Activated T-cell treated with anti-CD3 and anti-CD28 coated beads, Interleukin-2, amount 50 U/mL, for 24 hours (primary cell): ENCODE data around the gene MIB1.
"Not testable (repeated sequence)": the region's sequence is repeated elsewhere in the genome, so short reads cannot be mapped to it uniquely, and the experiment has no call there.

Experiments
- DNase-seq: peaks from one replicate; pipeline ENCODE4 v3.0.0-alpha.2; 2020
- H3K27ac Mint-ChIP-seq: 2 replicates; pipeline ENCODE4 v1.8.0; 2020; ENCODE audit warnings: mild to moderate bottlenecking, mixed read lengths
- H3K27me3 Mint-ChIP-seq: 2 replicates; pipeline ENCODE4 v1.8.0; 2020; ENCODE audit warnings: mixed read lengths
- H3K36me3 Mint-ChIP-seq: 2 replicates; pipeline ENCODE4 v1.8.0; 2020; ENCODE audit warnings: low read depth, mixed read lengths
- H3K4me1 Mint-ChIP-seq: 2 replicates; pipeline ENCODE4 v1.8.0; 2020; ENCODE audit warnings: low read depth, mixed read lengths
- H3K4me3 Mint-ChIP-seq: 2 replicates; pipeline ENCODE4 v1.8.0; 2020; ENCODE audit warnings: mild to moderate bottlenecking, moderate library complexity, mixed read lengths
- H3K9me3 Mint-ChIP-seq: 2 replicates; pipeline ENCODE4 v1.8.0; 2020; ENCODE audit warnings: mixed read lengths

The MIB1 gene

DNA sequence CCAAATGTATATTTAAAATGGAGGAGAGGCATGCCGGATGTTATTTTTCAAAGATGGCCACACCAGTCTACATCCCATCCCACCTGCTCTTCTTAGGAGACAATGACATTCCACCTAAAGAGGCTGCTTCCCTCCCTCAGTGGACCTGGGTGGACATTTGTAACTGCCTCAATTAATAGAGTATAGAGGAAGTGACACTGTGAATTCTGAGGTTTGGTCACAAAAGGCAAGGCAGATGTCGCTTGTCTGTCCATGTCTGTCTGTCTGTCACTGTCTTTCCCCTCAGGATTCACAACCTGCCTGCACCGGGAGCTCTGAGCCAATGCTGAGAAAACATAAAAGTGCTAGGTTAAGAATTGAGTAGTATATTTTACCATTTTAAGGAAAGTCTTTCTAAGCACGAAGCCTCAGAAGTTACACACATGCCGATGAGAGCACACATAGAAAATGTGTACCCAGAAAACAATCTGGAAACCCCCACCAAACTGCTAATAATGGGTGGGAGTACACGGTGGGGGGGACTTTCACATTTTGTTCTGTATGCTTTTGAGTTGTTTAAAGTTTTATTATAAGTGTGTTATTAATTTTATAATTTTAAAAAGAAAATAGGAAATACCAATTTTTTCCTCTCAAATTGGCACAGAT, 21.0 kb downstream of the MIB1 start:
- Mint-ChIP-seq H3K9me3 (no peaks in the 10 kb centered on the region), H3K27ac (no peak overlapping the region), H3K27me3 (no peaks in the 10 kb centered on the region), H3K4me3 (no peak overlapping the region), H3K36me3 (peaks cover 14% of the 10 kb centered on the region), H3K4me1 (peaks cover 26% of the 10 kb centered on the region)
- DNase-seq = no peak

DNA sequence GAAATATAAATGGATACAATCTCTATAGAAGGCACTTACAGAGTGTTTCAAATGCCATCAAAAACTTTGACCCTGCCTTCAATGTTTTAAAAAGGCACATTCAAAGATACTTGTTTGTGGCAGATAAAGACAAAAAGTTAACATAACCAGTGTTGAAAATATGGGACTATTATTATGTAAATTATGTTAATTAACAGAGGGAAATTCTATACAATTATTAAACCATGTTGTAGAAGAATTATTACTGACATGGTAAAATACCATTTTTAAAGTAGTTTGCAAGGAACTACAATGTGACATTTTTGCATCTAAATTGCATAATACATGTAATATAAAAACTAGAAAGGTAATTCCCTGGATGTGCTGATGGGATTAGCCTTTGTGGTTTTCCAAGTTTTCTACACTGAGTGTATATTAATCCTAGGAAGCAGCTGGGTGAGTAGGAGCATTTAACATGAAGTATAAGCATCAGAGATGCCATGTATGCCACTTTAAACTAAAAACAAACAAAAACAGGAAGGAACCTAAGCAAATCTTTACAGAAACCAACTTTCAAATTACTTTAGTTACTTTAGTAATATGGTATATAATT, 21.7 kb downstream of the MIB1 start:
- H3K27me3 Mint-ChIP-seq = no peaks in the 10 kb centered on the region
- peaks cover 26% of the 10 kb centered on the region for H3K4me1 Mint-ChIP-seq
- peaks cover 21% of the 10 kb centered on the region for H3K36me3 Mint-ChIP-seq
- no peak for DNase-seq
- H3K4me3 Mint-ChIP-seq = no peak overlapping the region
- H3K9me3 Mint-ChIP-seq = no peaks in the 10 kb centered on the region
- H3K27ac Mint-ChIP-seq = no peak overlapping the region

- no peak overlapping the region for H3K27ac Mint-ChIP-seq
These were observed 23.5 kb downstream of the MIB1 start for GRCh38 chr18:21763846-21764646.

GRCh38 chr18:21769206-21769605, 28.6 kb downstream of the MIB1 start:
- DNase-seq = no peak
- no peak overlapping the region for H3K27ac Mint-ChIP-seq
- no peaks in the 10 kb centered on the region for H3K27me3 Mint-ChIP-seq

More at GRCh38 chr18:21763846-21764646, 23.5 kb downstream of the MIB1 start:
- Mint-ChIP-seq H3K4me3 (no peak overlapping the region), H3K4me1 (peaks cover 23% of the 10 kb centered on the region), H3K27me3 (no peaks in the 10 kb centered on the region), H3K36me3 (peaks cover 33% of the 10 kb centered on the region), H3K9me3 (no peaks in the 10 kb centered on the region)
- DNase-seq = no peak

DNA sequence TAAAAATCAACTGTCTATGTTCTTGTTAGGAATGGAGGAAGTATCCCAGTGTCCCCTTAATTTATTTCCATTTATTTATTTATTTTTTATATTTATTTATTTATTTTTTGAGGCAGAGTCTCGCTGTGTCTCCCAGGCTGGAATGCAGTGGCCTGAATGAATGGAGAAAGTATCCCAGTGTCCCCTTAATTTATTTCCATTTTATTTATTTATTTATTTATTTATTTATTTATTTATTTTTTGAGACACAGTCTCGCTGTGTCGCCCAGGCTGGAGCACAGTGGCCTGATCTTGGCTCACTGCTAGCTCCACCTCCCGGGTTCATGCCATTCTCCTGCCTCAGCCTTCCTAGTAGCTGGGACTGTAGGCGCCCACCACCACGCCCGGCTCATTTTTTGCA, 34.1 kb downstream of the MIB1 start:
- H3K9me3 Mint-ChIP-seq = no peaks in the 10 kb centered on the region
- H3K4me3 Mint-ChIP-seq = no peak overlapping the region
- no peak overlapping the region for H3K27ac Mint-ChIP-seq

More at GRCh38 chr18:21769206-21769605, 28.6 kb downstream of the MIB1 start:
- Mint-ChIP-seq H3K36me3 (peaks cover 68% of the 10 kb centered on the region), H3K9me3 (no peaks in the 10 kb centered on the region), H3K4me1 (no peaks in the 10 kb centered on the region), H3K4me3 (no peak overlapping the region)

DNA sequence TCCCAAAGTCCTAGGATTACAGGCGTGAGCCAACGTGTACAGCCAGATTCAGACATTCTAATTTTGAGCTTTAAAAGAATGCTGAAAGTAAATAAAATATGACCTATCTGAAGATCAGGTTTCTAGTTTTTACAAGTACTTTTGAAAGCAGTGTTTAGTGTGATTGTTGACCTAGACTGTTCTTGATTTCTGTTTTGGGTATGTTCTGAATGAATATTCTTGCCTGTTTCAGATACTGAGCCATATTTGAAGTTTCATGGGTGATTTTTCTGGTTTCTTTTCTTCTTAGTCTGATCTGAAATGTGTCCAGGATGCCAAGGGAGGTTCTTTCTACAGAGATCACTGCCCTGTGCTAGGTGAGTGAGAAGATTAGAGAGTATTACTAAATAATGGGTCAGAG, 37.2 kb downstream of the MIB1 start:
- Mint-ChIP-seq H3K36me3 (peaks cover 64% of the 10 kb centered on the region), H3K27me3 (no peaks in the 10 kb centered on the region), H3K27ac (peak overlapping the region; percentile 56), H3K4me1 (peaks cover 4% of the 10 kb centered on the region), H3K9me3 (no peaks in the 10 kb centered on the region), H3K4me3 (no peak overlapping the region)
- no peak for DNase-seq

More for the DNA sequence above, 34.1 kb downstream of the MIB1 start:
- Mint-ChIP-seq H3K27me3 (no peaks in the 10 kb centered on the region), H3K36me3 (peaks cover 62% of the 10 kb centered on the region), H3K4me1 (peaks cover 2% of the 10 kb centered on the region)
- DNase-seq = no peak

- no peaks in the 10 kb centered on the region for H3K27me3 Mint-ChIP-seq
- no peak overlapping the region for H3K27ac Mint-ChIP-seq
- DNase-seq = no peak
- H3K4me1 Mint-ChIP-seq = peaks cover 1% of the 10 kb centered on the region
- peaks cover 83% of the 10 kb centered on the region for H3K36me3 Mint-ChIP-seq
- peaks cover 12% of the 10 kb centered on the region for H3K9me3 Mint-ChIP-seq
- H3K4me3 Mint-ChIP-seq = no peak overlapping the region
These were observed 45.9 kb downstream of the MIB1 start for GRCh38 chr18:21786526-21786925.

- not testable (repeated sequence) for H3K9me3 Mint-ChIP-seq, H3K27ac Mint-ChIP-seq, DNase-seq, H3K4me1 Mint-ChIP-seq, H3K4me3 Mint-ChIP-seq, H3K27me3 Mint-ChIP-seq
- H3K36me3 Mint-ChIP-seq = peaks cover 59% of the 10 kb centered on the region
These were observed 55.5 kb downstream of the MIB1 start for GRCh38 chr18:21796089-21796488.

GRCh38 chr18:21798126-21798525, 57.5 kb downstream of the MIB1 start:
- DNase-seq = no peak
- Mint-ChIP-seq H3K27ac (no peak overlapping the region), H3K36me3 (peaks cover 61% of the 10 kb centered on the region)

GRCh38 chr18:21799721-21800120, 59.1 kb downstream of the MIB1 start:
- H3K27ac Mint-ChIP-seq = no peak overlapping the region
- H3K4me1 Mint-ChIP-seq = no peaks in the 10 kb centered on the region
- no peaks in the 10 kb centered on the region for H3K27me3 Mint-ChIP-seq
- no peak for DNase-seq
- no peak overlapping the region for H3K4me3 Mint-ChIP-seq
- H3K36me3 Mint-ChIP-seq = peaks cover 71% of the 10 kb centered on the region
- no peaks in the 10 kb centered on the region for H3K9me3 Mint-ChIP-seq

More at GRCh38 chr18:21798126-21798525, 57.5 kb downstream of the MIB1 start:
- no peaks in the 10 kb centered on the region for H3K9me3 Mint-ChIP-seq
- no peaks in the 10 kb centered on the region for H3K4me1 Mint-ChIP-seq
- H3K27me3 Mint-ChIP-seq = no peaks in the 10 kb centered on the region
- H3K4me3 Mint-ChIP-seq = no peak overlapping the region

- Mint-ChIP-seq H3K4me1 (no peaks in the 10 kb centered on the region), H3K9me3 (peaks cover under 1% of the 10 kb centered on the region), H3K27me3 (no peaks in the 10 kb centered on the region), H3K27ac (no peak overlapping the region), H3K4me3 (no peak overlapping the region), H3K36me3 (peaks cover 76% of the 10 kb centered on the region)
- DNase-seq = no peak
These were observed 62.9 kb downstream of the MIB1 start for GRCh38 chr18:21803495-21803894.

DNA sequence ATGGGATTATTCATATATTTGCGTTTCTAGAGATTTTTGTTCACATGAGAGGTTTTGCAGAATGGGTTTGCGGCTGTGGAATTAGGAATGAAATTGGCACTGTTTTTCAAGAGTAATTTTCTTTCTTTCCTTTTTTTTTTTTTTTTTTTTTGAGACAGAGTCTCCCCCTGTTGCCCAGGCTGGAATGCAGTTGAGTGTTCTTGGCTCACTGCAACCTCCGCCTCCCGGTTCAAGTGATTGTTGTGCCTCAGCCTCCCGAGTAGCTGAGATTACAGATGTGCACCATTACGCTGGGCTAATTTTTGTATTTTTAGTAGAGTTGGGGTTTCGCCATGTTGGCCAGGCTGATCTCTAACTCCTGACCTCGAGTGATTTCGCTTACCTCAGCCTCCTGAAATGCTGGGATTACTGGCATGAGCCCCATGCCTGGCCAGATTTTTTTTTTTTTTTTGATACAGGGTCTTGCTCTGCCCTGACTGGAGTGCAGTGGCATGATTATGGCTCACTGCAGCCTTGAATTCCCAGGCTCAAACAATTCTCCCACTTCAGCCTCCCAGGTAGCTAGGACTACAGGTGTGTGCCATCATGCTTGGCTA, 65.3 kb downstream of the MIB1 start:
- Mint-ChIP-seq H3K27ac (no peak overlapping the region), H3K27me3 (no peaks in the 10 kb centered on the region), H3K4me3 (no peak overlapping the region), H3K36me3 (peaks cover 84% of the 10 kb centered on the region), H3K4me1 (peaks cover under 1% of the 10 kb centered on the region), H3K9me3 (peaks cover 6% of the 10 kb centered on the region)
- no peak for DNase-seq

DNA sequence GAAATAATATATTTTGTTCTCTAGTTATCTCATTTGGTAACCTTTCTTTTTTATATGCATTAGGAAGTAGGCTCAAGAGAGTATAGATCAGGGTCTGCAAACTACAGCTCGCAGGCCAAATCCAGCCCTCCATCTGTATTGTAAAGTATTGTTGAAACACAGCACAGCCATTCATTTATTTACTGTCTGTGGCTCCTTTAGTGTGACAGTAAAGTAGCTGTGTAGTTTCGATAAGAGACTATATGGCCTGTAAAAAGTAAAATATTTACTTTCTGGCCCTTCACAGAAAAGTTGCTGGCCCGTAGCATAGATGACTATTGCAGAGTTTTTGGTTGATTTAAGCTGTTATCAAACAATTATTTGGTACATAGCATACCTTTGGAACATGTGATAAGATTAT, 67.6 kb downstream of the MIB1 start:
- peaks cover 6% of the 10 kb centered on the region for H3K9me3 Mint-ChIP-seq
- peaks cover 8% of the 10 kb centered on the region for H3K4me1 Mint-ChIP-seq
- H3K27me3 Mint-ChIP-seq = no peaks in the 10 kb centered on the region
- no peak overlapping the region for H3K4me3 Mint-ChIP-seq
- H3K36me3 Mint-ChIP-seq = peaks cover 67% of the 10 kb centered on the region
- DNase-seq = no peak
- no peak overlapping the region for H3K27ac Mint-ChIP-seq

DNA sequence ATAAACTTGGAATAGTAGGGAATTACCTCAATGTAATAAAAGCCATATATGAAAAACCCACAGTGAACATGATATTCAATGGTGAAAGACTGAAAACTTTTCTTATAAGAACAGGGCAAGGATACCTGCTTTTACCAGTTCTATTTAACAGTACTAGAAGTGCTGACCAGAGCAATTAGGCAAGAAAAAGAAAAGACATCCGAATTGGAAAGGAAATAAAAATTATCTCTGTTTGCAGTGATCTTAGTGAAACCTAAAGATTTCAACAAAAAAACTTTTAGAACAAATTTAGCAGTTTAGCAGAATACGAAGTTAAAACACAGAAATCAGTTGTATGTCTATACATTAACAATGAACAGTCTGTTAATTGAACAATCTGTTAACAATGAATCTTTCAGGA, 69.1 kb downstream of the MIB1 start:
- H3K9me3 Mint-ChIP-seq = peaks cover 6% of the 10 kb centered on the region
- H3K4me1 Mint-ChIP-seq = peaks cover 8% of the 10 kb centered on the region
- no peak overlapping the region for H3K4me3 Mint-ChIP-seq
- no peak for DNase-seq
- no peak overlapping the region for H3K27ac Mint-ChIP-seq
- peaks cover 62% of the 10 kb centered on the region for H3K36me3 Mint-ChIP-seq
- no peaks in the 10 kb centered on the region for H3K27me3 Mint-ChIP-seq
